Endometrium (tissue), 2 donors: ENCODE data around the gene SETD2.
A peak's percentile ranks its signal among the peaks of the same experiment; 100 is the strongest.

ENCODE experiments used
- FAIRE-seq: peaks from 2 replicates; lab custom pipeline; 2012; peaks lifted over from hg19 to GRCh38; lab: Jason Lieb, UNC
- donor health status: control.
- donor health status: control.

The SETD2 gene

GRCh38 chr3:46984591-46985459 lies 179.1 kb downstream of the SETD2 start:
- no peak for FAIRE-seq

GRCh38 chr3:46982546-46982945 lies 181.4 kb downstream of the SETD2 start:
- FAIRE-seq = no peak

- FAIRE-seq = no peak
These were observed 181.9 kb downstream of the SETD2 start for GRCh38 chr3:46981932-46982471.

- no peak for FAIRE-seq
These were observed 183.9 kb downstream of the SETD2 start for GRCh38 chr3:46979958-46980497.

- peak; percentile 31 for FAIRE-seq
These were observed 184.6 kb downstream of the SETD2 start, which contains the start of gene NBEAL2 for GRCh38 chr3:46978985-46979944. Gene NBEAL2 (plus strand): TSS chr3:46979666. CDS start chr3:46979862, 196 bp downstream.

- FAIRE-seq = no peak
These were observed 185.5 kb downstream of the SETD2 start for GRCh38 chr3:46978381-46978780.

GRCh38 chr3:46977811-46978195 lies 186.1 kb downstream of the SETD2 start:
- no peak for FAIRE-seq

- FAIRE-seq = peak; percentile 8
These were observed 187.4 kb downstream of the SETD2 start, which contains the start of gene CCDC12 for GRCh38 chr3:46976326-46977190. Gene CCDC12 (minus strand): TSS chr3:46976745. CDS start chr3:46976732, 13 bp downstream.

GRCh38 chr3:46974421-46975171 lies 189.3 kb downstream of the SETD2 start:
- FAIRE-seq = no peak

- FAIRE-seq = no peak
These were observed 191.5 kb downstream of the SETD2 start for GRCh38 chr3:46972396-46972795.

- FAIRE-seq = no peak
These were observed 192.2 kb downstream of the SETD2 start for GRCh38 chr3:46971742-46972141.

- no peak for FAIRE-seq
These were observed 192.8 kb downstream of the SETD2 start for GRCh38 chr3:46971151-46971550.

- no peak for FAIRE-seq
These were observed 193.4 kb downstream of the SETD2 start for GRCh38 chr3:46970391-46971091.

GRCh38 chr3:46968783-46969428 lies 195.0 kb downstream of the SETD2 start:
- FAIRE-seq = no peak

GRCh38 chr3:46966811-46967210 lies 197.1 kb downstream of the SETD2 start:
- no peak for FAIRE-seq
